Gastrocnemius medialis (tissue), 4 donors: ENCODE measurements around the gene SLC12A2.

Experiments
- CTCF ChIP-seq, 5 experiments: fragments of 450-650 bp in 3 of 5; fragments of 200-600 bp in 2 of 5; sonication (generic) in 2 of 5; IDR thresholded peaks in 4 of 5; conservative IDR thresholded peaks in 1 of 5; 1 replicate in 4 of 5; 2 replicates in 1 of 5; pipeline ENCODE4 v1.5.1; 2016 to 2019; ENCODE audit warnings: antibody characterized with exemption in 5 of 5, mild to moderate bottlenecking in 3 of 5, moderate library complexity in 3 of 5
- POLR2A ChIP-seq, 2 donors: fragments of 450-650 bp; IDR thresholded peaks; one replicate each; pipeline ENCODE4 v1.6.1; 2017; ENCODE audit warnings: antibody characterized with exemption in 2 of 2, mild to moderate bottlenecking in 2 of 2, moderate library complexity in 2 of 2

- TF ChIP-seq POLR2A (IDR thresholded peaks at IDR 0.05) (no peak), CTCF (IDR thresholded peaks at IDR 0.05 in 4 of 5, conservative IDR thresholded peaks at IDR 0.05 in 1 of 5) (no peak)
Observed at GRCh38 chr5:128156521-128156920, 73.0 kb downstream of the SLC12A2 start.
